Loucy (cell line): ENCODE data around the gene GAPVD1.
"Not testable (repeated sequence)": the region's sequence is repeated elsewhere in the genome, so short reads cannot be mapped to it uniquely, and the experiment has no call there.

Source experiments
- H2AFZ ChIP-seq: fragments of 200-600 bp; sonication (generic); 2 replicates; pipeline ENCODE4 v1.6.0; 2016; ENCODE audit warnings: antibody characterized with exemption, mild to moderate bottlenecking, low read length, moderate library complexity
- H3F3A ChIP-seq: fragments of 200-600 bp; 2 replicates; pipeline ENCODE4 v1.6.0; 2016; ENCODE audit warnings: antibody characterized with exemption, low read depth, mild to moderate bottlenecking
- H3K27me3 ChIP-seq: fragments of 200-600 bp; sonication (generic); 2 replicates; pipeline ENCODE4 v1.6.1; 2014; ENCODE audit warnings: low read length, mild to moderate bottlenecking; ENCODE audit not compliant: insufficient read depth, poor library complexity, severe bottlenecking
- H3K36me3 ChIP-seq: fragments of 200-600 bp; sonication (generic); 2 replicates; pipeline ENCODE4 v1.6.1; 2016; ENCODE audit warnings: low read length; ENCODE audit not compliant: insufficient read depth
- H3K4me1 ChIP-seq: fragments of 200-600 bp; sonication (generic); 2 replicates; pipeline ENCODE4 v1.5.1; 2014; ENCODE audit warnings: low read length, mild to moderate bottlenecking; ENCODE audit not compliant: insufficient read depth, poor library complexity, severe bottlenecking
- H3K4me2 ChIP-seq: fragments of 200-600 bp; sonication (generic); 2 replicates; pipeline ENCODE4 v1.6.0; 2014; ENCODE audit warnings: antibody characterized with exemption, low read length, low read depth, mild to moderate bottlenecking; ENCODE audit not compliant: poor library complexity, severe bottlenecking
- H3K4me3 ChIP-seq: fragments of 200-600 bp; sonication (generic); 2 replicates; pipeline ENCODE4 v1.5.1; 2014; ENCODE audit warnings: low read length, mild to moderate bottlenecking, mixed read lengths; ENCODE audit not compliant: poor library complexity, severe bottlenecking
- H3K79me2 ChIP-seq: fragments of 200-600 bp; sonication (generic); 2 replicates; pipeline ENCODE4 v1.6.1; 2014; ENCODE audit warnings: low read length; ENCODE audit not compliant: insufficient read depth
- H3K9ac ChIP-seq: fragments of 200-600 bp; sonication (generic); 2 replicates; pipeline ENCODE4 v1.6.0; 2014; ENCODE audit warnings: mild to moderate bottlenecking, low read depth, low read length, moderate library complexity; ENCODE audit not compliant: poor library complexity, severe bottlenecking
- H3K9me2 ChIP-seq: fragments of 200-600 bp; sonication (generic); replicated peaks from 2 replicates; pipeline ENCODE4 v1.6.1; 2016; ENCODE audit warnings: low read depth, low read length, mixed read lengths
- H3K9me3 ChIP-seq: fragments of 200-600 bp; sonication (generic); 2 replicates; pipeline ENCODE4 v1.6.1; 2014; ENCODE audit warnings: mild to moderate bottlenecking, antibody characterized with exemption, low read length, low read depth; ENCODE audit not compliant: insufficient read depth
- H4K20me1 ChIP-seq: fragments of 200-600 bp; sonication (generic); 2 replicates; pipeline ENCODE4 v1.6.0; 2014; ENCODE audit warnings: antibody characterized with exemption, low read length, mild to moderate bottlenecking; ENCODE audit not compliant: insufficient read depth, poor library complexity, severe bottlenecking
- CTCF ChIP-seq: fragments of 200-600 bp; sonication (generic); conservative IDR thresholded peaks from 2 replicates; pipeline ENCODE4 v1.5.1; 2014; ENCODE audit warnings: mild to moderate bottlenecking, antibody characterized with exemption, low read length
- EZH2phosphoT487 ChIP-seq: fragments of 200-600 bp; IDR thresholded peaks from 2 replicates; pipeline ENCODE4 v1.6.1; 2018; ENCODE audit warnings: antibody characterized with exemption, mild to moderate bottlenecking, moderate library complexity, borderline replicate concordance

The GAPVD1 gene

GRCh38 chr9:125398243-125398642, 136.6 kb downstream of the GAPVD1 start:
- no peaks in the 10 kb centered on the region for H3K4me1 ChIP-seq
- no peak overlapping the region for H3K4me3 ChIP-seq
- H3K9me2 ChIP-seq: no peaks in the 10 kb centered on the region
- no peaks in the 10 kb centered on the region for H3K79me2 ChIP-seq
- H3K27me3 ChIP-seq: no peaks in the 10 kb centered on the region
- no peaks in the 10 kb centered on the region for H4K20me1 ChIP-seq
- no peak overlapping the region for H2AFZ ChIP-seq
- H3F3A ChIP-seq: no peaks in the 10 kb centered on the region
- no peak overlapping the region for H3K9ac ChIP-seq
- no peaks in the 10 kb centered on the region for H3K36me3 ChIP-seq
- no peaks in the 10 kb centered on the region for H3K9me3 ChIP-seq
- H3K4me2 ChIP-seq: no peak overlapping the region
- no peak for TF ChIP-seq CTCF
- no peak for TF ChIP-seq EZH2phosphoT487

GRCh38 chr9:125399165-125399564, 137.5 kb downstream of the GAPVD1 start:
- no peaks in the 10 kb centered on the region for H3K9me3 ChIP-seq
- no peak overlapping the region for H3K4me2 ChIP-seq
- H3K27me3 ChIP-seq: no peaks in the 10 kb centered on the region
- no peak overlapping the region for H3K4me3 ChIP-seq
- H4K20me1 ChIP-seq: no peaks in the 10 kb centered on the region
- no peaks in the 10 kb centered on the region for H3F3A ChIP-seq
- TF ChIP-seq CTCF (no peak), EZH2phosphoT487 (no peak)
- H2AFZ ChIP-seq: no peak overlapping the region
- no peak overlapping the region for H3K9ac ChIP-seq
- no peaks in the 10 kb centered on the region for H3K4me1 ChIP-seq
- H3K9me2 ChIP-seq: no peaks in the 10 kb centered on the region
- no peaks in the 10 kb centered on the region for H3K79me2 ChIP-seq
- no peaks in the 10 kb centered on the region for H3K36me3 ChIP-seq

- no peaks in the 10 kb centered on the region for H3K36me3 ChIP-seq
- H4K20me1 ChIP-seq: no peaks in the 10 kb centered on the region
- H3K27me3 ChIP-seq: no peaks in the 10 kb centered on the region
- no peak overlapping the region for H2AFZ ChIP-seq
- no peaks in the 10 kb centered on the region for H3K9me2 ChIP-seq
- H3K4me2 ChIP-seq: no peak overlapping the region
- no peaks in the 10 kb centered on the region for H3K4me1 ChIP-seq
- H3K4me3 ChIP-seq: no peak overlapping the region
- no peaks in the 10 kb centered on the region for H3K79me2 ChIP-seq
- H3F3A ChIP-seq: no peaks in the 10 kb centered on the region
- no peak overlapping the region for H3K9ac ChIP-seq
- TF ChIP-seq EZH2phosphoT487: no peak
- no peak for TF ChIP-seq CTCF
- H3K9me3 ChIP-seq: no peaks in the 10 kb centered on the region
Observed at GRCh38 chr9:125399666-125400065, 138.0 kb downstream of the GAPVD1 start.

GRCh38 chr9:125400232-125400631, 138.6 kb downstream of the GAPVD1 start:
- H3K9ac ChIP-seq, H3K4me2 ChIP-seq: not testable (repeated sequence)

More at GRCh38 chr9:125400232-125400631, 138.6 kb downstream of the GAPVD1 start:
- H3K36me3 ChIP-seq, H3K9me2 ChIP-seq, H3F3A ChIP-seq, H4K20me1 ChIP-seq, H3K4me1 ChIP-seq, H3K9me3 ChIP-seq, H2AFZ ChIP-seq, H3K4me3 ChIP-seq, H3K79me2 ChIP-seq, H3K27me3 ChIP-seq: not testable (repeated sequence)
